ENCODE data around the gene MGAT3. TPM values are rescaled to one million over a fixed set of nuclear protein-coding genes. Genes with fewer than 3 reads are reported as not detected.

MGAT3 gene
- total and polyA plus RNA-seq, 2 of the 13 experiments (the other 11 are each of a cell fraction or from before 2014, with no cell fraction given): 0.11 to 0.15 TPM

- TF ChIP-seq, protein P1, sequence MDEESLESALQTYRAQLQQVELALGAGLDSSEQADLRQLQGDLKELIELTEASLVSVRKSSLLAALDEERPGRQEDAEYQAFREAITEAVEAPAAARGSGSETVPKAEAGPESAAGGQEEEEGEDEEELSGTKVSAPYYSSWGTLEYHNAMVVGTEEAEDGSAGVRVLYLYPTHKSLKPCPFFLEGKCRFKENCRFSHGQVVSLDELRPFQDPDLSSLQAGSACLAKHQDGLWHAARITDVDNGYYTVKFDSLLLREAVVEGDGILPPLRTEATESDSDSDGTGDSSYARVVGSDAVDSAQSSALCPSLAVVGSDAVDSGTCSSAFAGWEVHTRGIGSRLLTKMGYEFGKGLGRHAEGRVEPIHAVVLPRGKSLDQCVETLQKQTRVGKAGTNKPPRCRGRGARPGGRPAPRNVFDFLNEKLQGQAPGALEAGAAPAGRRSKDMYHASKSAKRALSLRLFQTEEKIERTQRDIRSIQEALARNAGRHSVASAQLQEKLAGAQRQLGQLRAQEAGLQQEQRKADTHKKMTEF (CRISPR knock-in tag; IDR thresholded peaks at IDR 0.05): peak; percentile 87
- TF ChIP-seq, protein P2, sequence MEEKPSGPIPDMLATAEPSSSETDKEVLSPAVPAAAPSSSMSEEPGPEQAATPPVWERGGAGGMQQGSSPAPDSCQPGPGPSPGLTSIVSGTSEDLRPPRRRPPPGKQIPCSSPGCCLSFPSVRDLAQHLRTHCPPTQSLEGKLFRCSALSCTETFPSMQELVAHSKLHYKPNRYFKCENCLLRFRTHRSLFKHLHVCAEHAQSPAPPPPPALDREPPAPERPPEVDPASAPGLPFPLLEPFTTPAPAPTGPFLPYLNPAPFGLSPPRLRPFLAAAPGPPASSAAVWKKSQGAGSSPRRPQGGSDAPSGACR (CRISPR knock-in tag; IDR thresholded peaks at IDR 0.05): peak; percentile 76; the same call in 1 of the 2 replicates
- peak; percentile 89 for TF ChIP-seq PHF5A (CRISPR knock-in tag; IDR thresholded peaks at IDR 0.05; ENCODE audit: low read depth, unreplicated experiment)
- no peak for TF ChIP-seq ZNF121 (CRISPR knock-in tag; IDR thresholded peaks at IDR 0.05)
- TF ChIP-seq NKX3-1 (CRISPR knock-in tag; IDR thresholded peaks at IDR 0.05): 0 out of 2 replicates have a peak, but pooled peaks have one; percentile 65
- no peak for TF ChIP-seq HIC2 (CRISPR knock-in tag; IDR thresholded peaks at IDR 0.05; ENCODE audit: low read depth)
- TF ChIP-seq, protein P3, sequence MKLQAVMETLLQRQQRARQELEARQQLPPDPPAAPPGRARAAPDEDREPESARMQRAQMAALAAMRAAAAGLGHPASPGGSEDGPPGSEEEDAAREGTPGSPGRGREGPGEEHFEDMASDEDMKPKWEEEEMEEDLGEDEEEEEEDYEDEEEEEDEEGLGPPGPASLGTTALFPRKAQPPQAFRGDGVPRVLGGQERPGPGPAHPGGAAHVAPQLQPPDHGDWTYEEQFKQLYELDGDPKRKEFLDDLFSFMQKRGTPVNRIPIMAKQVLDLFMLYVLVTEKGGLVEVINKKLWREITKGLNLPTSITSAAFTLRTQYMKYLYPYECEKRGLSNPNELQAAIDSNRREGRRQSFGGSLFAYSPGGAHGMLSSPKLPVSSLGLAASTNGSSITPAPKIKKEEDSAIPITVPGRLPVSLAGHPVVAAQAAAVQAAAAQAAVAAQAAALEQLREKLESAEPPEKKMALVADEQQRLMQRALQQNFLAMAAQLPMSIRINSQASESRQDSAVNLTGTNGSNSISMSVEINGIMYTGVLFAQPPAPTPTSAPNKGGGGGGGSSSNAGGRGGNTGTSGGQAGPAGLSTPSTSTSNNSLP (IDR thresholded peaks at IDR 0.05; ENCODE audit: low read depth, low read length): peak; percentile 66; the same call in 1 of the 2 replicates
- peak; percentile 73 for TF ChIP-seq SIN3B (IDR thresholded peaks at IDR 0.05; ENCODE audit: low read length)
- no peak; the same call in 1 of the 2 replicates for TF ChIP-seq NR2F6 (IDR thresholded peaks at IDR 0.05)
- TF ChIP-seq NR2F6 (CRISPR knock-in tag; IDR thresholded peaks at IDR 0.05): peak; percentile 61; the same call in 1 of the 2 replicates
- peak; percentile 80 for TF ChIP-seq ZNF792 (CRISPR knock-in tag; IDR thresholded peaks at IDR 0.05)
- peak; percentile 49; the same call in 1 of the 2 replicates for TF ChIP-seq TFAP4 (IDR thresholded peaks at IDR 0.05; ENCODE audit: borderline replicate concordance, low read depth)
- peak; percentile 67 for TF ChIP-seq THAP7 (CRISPR knock-in tag; IDR thresholded peaks at IDR 0.05)
- peak; percentile 91 for TF ChIP-seq PITX1 (CRISPR knock-in tag; IDR thresholded peaks at IDR 0.05)
- no peak for TF ChIP-seq ZNF780A (CRISPR knock-in tag; IDR thresholded peaks at IDR 0.05)
- TF ChIP-seq REPIN1 (CRISPR knock-in tag; IDR thresholded peaks at IDR 0.05; ENCODE audit: borderline replicate concordance, low read depth): peak; percentile 86; the same call in 1 of the 2 replicates
- TF ChIP-seq TBL1XR1 (IDR thresholded peaks at IDR 0.05; ENCODE audit: borderline replicate concordance, low read length, partially characterized antibody): peak; percentile 81
- no peak for TF ChIP-seq SMAD9 (CRISPR knock-in tag; IDR thresholded peaks at IDR 0.05)
- no peak; the same call in 1 of the 2 replicates for TF ChIP-seq HNF4G (IDR thresholded peaks at IDR 0.05; ENCODE audit: borderline replicate concordance, low read depth, low read length)
- peak; percentile 61; the same call in 1 of the 2 replicates for TF ChIP-seq HNF4G (CRISPR knock-in tag; IDR thresholded peaks at IDR 0.05; ENCODE audit: borderline replicate concordance, low read depth)
- TF ChIP-seq NFYC (CRISPR knock-in tag; IDR thresholded peaks at IDR 0.05): peak; percentile 50; the same call in 1 of the 2 replicates
- no peak for TF ChIP-seq JUNB (CRISPR knock-in tag; IDR thresholded peaks at IDR 0.05; ENCODE audit: borderline replicate concordance)
- peak; percentile 93 for TF ChIP-seq RBM22 (optimal IDR thresholded peaks at IDR 0.05; ENCODE audit: low read length)
Observed at GRCh38 chr22:39528681-39529486, 72.1 kb downstream of the MGAT3 start (continued).
